ENCODE data around the gene VOPP1. TPM values are rescaled to one million over a fixed set of nuclear protein-coding genes. Genes with fewer than 3 reads are reported as not detected.

Gene VOPP1
- total RNA-seq, 1 donor from 2014 or later = 50.7 TPM

- Mint-ChIP-seq H3K36me3 (ENCODE audit: low read depth) (peaks cover 50% of the 10 kb centered on the region), H3K4me3 (no peak overlapping the region), H3K27ac (ENCODE audit: unreplicated experiment) (no peak overlapping the region), H3K9me3 (peaks cover 33% of the 10 kb centered on the region), H3K27me3 (ENCODE audit: low read depth) (no peaks in the 10 kb centered on the region), H3K4me1 (no peaks in the 10 kb centered on the region)
- TF ChIP-seq, protein P1, sequence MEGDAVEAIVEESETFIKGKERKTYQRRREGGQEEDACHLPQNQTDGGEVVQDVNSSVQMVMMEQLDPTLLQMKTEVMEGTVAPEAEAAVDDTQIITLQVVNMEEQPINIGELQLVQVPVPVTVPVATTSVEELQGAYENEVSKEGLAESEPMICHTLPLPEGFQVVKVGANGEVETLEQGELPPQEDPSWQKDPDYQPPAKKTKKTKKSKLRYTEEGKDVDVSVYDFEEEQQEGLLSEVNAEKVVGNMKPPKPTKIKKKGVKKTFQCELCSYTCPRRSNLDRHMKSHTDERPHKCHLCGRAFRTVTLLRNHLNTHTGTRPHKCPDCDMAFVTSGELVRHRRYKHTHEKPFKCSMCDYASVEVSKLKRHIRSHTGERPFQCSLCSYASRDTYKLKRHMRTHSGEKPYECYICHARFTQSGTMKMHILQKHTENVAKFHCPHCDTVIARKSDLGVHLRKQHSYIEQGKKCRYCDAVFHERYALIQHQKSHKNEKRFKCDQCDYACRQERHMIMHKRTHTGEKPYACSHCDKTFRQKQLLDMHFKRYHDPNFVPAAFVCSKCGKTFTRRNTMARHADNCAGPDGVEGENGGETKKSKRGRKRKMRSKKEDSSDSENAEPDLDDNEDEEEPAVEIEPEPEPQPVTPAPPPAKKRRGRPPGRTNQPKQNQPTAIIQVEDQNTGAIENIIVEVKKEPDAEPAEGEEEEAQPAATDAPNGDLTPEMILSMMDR (conservative IDR thresholded peaks at IDR 0.05) = no peak
- no peak for DNase-seq (ENCODE audit: low read depth, low spot score)
These were observed 114.0 kb downstream of the VOPP1 start for GRCh38 chr7:55458351-55458750.

- TF ChIP-seq, protein P1 (conservative IDR thresholded peaks at IDR 0.05) = no peak
- no peak overlapping the region for H3K4me3 Mint-ChIP-seq
- H3K27ac Mint-ChIP-seq (ENCODE audit: unreplicated experiment) = no peak overlapping the region
- peaks cover 30% of the 10 kb centered on the region for H3K9me3 Mint-ChIP-seq
- H3K27me3 Mint-ChIP-seq (ENCODE audit: low read depth) = no peaks in the 10 kb centered on the region
- DNase-seq (ENCODE audit: low read depth, low spot score) = no peak
- no peaks in the 10 kb centered on the region for H3K4me1 Mint-ChIP-seq
- peaks cover 47% of the 10 kb centered on the region for H3K36me3 Mint-ChIP-seq (ENCODE audit: low read depth)
These were observed 114.5 kb downstream of the VOPP1 start for GRCh38 chr7:55457801-55458200.

- H3K4me1 Mint-ChIP-seq = no peaks in the 10 kb centered on the region
- no peaks in the 10 kb centered on the region for H3K27me3 Mint-ChIP-seq (ENCODE audit: low read depth)
- H3K4me3 Mint-ChIP-seq = no peak overlapping the region
- H3K9me3 Mint-ChIP-seq = peaks cover 8% of the 10 kb centered on the region
- H3K27ac Mint-ChIP-seq (ENCODE audit: unreplicated experiment) = no peak overlapping the region
- TF ChIP-seq, protein P1 (conservative IDR thresholded peaks at IDR 0.05) = no peak
- H3K36me3 Mint-ChIP-seq (ENCODE audit: low read depth) = peaks cover 22% of the 10 kb centered on the region
- no peak for DNase-seq (ENCODE audit: low read depth, low spot score)
These were observed 119.3 kb downstream of the VOPP1 start for GRCh38 chr7:55452971-55453370.

GRCh38 chr7:55449992-55450535 lies 122.2 kb downstream of the VOPP1 start:
- Mint-ChIP-seq H3K4me1 (no peaks in the 10 kb centered on the region), H3K4me3 (no peak overlapping the region), H3K27ac (ENCODE audit: unreplicated experiment) (peak overlapping the region; percentile 67), H3K9me3 (peaks cover 5% of the 10 kb centered on the region), H3K36me3 (ENCODE audit: low read depth) (peaks cover 8% of the 10 kb centered on the region), H3K27me3 (ENCODE audit: low read depth) (no peaks in the 10 kb centered on the region)
- DNase-seq (ENCODE audit: low read depth, low spot score) = no peak
- TF ChIP-seq, protein P1 (conservative IDR thresholded peaks at IDR 0.05) = no peak

- Mint-ChIP-seq H3K4me3 (no peak overlapping the region), H3K27ac (ENCODE audit: unreplicated experiment) (peak overlapping the region; percentile 67), H3K9me3 (no peaks in the 10 kb centered on the region), H3K36me3 (ENCODE audit: low read depth) (peaks cover 3% of the 10 kb centered on the region), H3K27me3 (ENCODE audit: low read depth) (no peaks in the 10 kb centered on the region), H3K4me1 (no peaks in the 10 kb centered on the region)
- TF ChIP-seq, protein P1 (conservative IDR thresholded peaks at IDR 0.05) = no peak
- no peak for DNase-seq (ENCODE audit: low read depth, low spot score)
These were observed 122.9 kb downstream of the VOPP1 start for GRCh38 chr7:55449205-55449991.
